ENCODE results near the gene GNA12.
"Not testable (repeated sequence)": the region's sequence is repeated elsewhere in the genome, so short reads cannot be mapped to it uniquely, and the experiment has no call there.

Gene GNA12

GRCh38 chr7:2775376-2775775, 68.7 kb downstream of the GNA12 start:
- no peak for DNase-seq

GRCh38 chr7:2774935-2775334, 69.2 kb downstream of the GNA12 start:
- DNase-seq, result no peak

- no peak for DNase-seq
Measured at GRCh38 chr7:2774280-2774679, 69.8 kb downstream of the GNA12 start.

- DNase-seq, result no peak
Measured at GRCh38 chr7:2773608-2774007, 70.5 kb downstream of the GNA12 start.

DNA sequence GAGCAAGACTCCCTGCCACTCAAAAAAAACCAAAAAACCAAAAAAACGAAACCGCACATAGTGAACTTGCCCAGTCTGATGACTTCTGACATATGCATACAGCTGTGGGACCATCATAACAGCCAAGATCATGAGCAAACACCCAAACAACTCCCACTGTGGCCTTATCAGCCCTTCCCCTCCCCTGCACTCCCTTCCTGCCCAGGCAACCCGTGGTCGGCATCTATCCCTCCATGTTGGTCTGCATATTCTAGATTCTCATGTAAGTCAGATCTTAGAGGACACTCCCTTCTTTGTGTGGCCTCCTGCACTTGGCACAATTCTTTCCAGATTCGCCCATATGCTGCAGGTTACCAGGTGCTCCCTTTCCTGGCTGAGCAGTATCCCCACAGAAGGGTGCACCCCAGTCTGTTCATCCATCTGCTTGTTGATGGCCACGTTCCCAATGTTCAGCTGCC, 72.8 kb downstream of the GNA12 start:
- no peak for DNase-seq

DNA sequence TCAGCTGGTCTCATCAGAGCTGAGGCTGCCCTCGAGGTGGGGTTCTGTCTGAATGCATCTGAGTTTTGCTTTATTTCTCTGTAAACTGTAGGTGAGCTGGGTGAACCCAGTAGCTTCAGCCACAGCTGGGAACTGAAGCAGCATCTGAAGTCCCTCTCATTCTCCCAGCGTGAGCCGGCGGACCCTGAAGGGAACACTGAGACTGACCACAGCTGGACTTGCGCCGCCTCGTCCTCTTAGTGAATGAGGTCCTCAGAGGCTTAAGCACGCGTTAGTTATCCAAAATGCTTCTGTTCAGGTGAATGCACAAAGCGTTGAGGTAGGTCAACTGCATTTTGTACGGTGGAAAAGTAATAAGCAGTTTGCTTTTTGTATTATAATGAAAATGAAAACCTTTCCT, 79.5 kb downstream of the GNA12 start:
- DNase-seq, result no peak

- DNase-seq, result no peak
Measured at GRCh38 chr7:2763597-2763996, 80.5 kb downstream of the GNA12 start.

DNA sequence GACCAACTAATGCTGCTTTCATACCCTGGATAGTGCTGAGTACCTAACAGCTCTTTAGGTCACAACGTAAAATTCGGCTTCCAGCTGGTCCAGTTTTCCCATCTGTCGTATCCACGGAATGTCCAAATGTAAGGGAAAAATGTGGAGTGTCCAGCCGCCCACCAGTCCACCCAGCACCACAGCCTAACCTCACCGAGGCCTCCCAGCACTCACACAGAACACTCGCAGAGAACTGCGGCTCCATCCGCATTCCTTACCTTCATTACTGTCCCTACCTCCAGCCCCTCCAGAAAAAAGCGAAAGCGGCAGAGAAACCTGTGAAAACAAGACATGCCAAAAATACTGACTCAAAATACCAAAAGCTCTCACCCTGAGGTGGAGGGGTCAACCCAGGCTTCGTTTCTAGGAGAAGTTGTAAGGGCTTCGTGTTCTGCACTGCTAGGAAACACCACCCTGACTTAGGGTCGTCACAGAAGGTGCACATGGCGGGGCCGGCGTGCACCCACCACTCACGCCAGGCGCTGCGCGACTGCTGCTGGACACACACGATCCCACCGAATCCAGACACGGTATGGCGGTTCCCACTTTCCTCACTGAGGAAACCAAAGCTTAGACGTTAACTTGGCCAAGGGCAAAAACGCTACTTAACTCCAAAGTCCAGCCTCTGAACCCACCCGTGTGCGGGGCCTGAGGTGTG, 82.2 kb downstream of the GNA12 start:
- no peak for DNase-seq

DNA sequence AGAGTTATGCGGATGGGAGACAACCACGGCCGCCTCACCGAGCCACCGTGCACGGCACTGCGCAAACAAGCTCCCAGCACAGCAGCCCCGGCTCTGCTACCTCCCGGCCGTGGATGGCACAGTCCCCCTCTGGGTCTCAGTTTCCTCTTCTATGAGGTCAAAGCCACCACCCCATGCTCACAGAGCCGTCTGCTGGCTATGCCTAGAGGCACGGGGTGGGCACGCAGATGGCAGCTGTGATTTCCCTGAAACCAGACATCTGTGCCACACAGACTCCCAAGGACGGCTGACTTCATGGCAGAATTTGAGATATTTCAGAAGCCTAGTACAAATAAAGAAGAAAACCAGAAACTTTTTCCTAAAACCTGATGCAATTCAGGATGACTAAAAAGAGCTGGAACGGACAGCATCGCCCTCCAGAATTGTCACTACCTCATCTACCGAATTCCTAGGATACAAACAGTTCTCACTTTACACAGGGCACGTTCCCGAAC, 82.9 kb downstream of the GNA12 start:
- no peak for DNase-seq

- no peak for DNase-seq
Measured at GRCh38 chr7:2760098-2760889, 83.8 kb downstream of the GNA12 start.

DNA sequence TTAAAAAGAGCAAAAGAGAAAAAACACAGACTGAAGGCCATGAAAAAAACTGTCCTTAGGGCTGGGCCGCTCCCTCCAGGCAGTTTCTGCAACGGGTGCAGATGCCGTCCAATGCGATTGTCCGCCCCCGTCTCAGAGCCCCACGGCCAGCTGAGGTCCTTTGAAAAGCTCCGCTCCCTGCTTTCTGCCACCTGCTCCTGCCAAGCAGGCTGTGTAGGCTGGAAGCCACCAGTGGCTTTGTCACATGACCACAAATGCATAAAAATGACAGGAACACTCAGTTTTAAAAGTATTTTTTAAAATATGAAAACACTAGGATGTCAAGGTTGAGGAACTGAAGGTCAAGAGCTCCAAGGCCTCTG, 84.4 kb downstream of the GNA12 start:
- no peak for DNase-seq

DNA sequence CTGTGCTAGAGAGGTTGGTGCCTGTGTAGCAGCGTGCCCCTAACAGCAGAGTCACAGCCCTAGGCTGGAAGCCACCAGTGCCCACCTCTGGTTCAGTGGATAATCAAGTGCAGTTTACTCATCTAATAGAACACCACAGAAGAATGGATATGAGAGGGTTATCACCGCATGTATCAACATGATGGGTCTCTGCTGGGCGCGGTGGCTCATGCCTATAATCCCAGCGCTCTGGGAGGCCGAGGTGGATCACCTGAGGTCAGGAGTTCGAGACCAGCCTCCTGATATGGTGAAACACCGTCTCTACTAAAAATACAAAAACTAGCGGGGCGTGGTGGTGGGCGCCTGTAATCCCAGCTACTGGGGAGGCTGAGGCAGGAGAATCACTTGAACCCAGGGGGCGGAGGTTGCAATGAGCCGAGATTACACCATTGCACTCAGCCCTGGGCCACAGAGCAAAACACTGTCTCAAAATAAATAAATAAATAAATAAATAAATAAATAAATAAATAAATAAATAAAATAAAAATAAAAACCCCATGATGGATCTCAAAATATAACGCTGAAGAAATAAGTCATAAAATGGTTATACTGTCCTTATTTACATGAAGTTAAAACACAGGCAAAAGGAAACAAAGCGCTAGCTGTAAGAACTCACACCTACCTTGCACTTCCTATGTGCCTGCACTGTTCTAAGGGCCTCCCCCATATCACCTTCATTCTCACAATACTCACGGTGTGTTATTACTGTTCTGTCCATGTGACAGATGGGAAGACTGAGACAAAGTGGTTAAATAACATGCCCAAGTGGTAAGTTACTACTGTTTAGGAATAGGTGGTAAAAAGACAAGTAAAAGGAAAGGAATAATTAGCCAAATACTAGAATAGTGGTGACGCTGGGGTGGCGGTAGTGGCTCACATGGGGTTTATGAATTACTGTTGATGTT, 85.2 kb downstream of the GNA12 start:
- DNase-seq, result no peak

DNA sequence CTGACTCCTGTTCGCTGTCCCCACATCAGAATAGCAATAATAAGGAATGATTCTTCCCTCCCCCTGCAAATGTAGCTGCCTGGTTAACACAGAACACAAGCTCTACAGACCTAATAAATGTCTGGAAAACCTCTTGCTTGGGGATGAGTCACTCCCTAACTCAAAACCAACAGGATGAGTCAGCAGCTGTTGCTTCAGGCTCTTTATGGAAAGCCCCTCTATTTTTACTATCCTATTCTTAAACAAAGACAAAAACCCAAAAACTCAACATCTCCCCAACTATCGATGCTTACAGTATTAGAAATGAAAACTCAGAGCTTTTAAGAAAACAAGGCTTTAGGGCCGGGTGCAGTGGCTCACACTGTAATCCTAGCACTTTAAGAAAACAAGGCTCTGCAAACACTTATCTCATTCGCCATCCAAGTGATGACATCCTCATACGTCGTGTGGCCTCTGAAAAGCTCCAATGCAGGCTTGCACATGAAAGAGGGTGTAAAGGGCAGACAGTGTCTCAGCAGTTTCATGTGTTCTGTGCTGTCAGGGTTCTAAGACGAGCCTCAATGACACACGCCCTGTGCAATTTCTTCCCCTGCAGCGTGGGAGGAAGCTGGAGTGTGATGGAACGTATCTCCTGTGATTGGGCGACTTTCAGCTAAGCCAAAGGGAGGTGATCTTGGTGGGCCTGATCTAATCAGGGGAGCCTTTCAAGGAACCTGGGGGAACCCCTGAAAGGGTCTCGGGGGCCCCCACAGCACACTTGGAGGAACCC, 86.0 kb downstream of the GNA12 start:
- peak; percentile 80 for DNase-seq

- DNase-seq, result no peak
Measured at GRCh38 chr7:2757361-2757903, 86.7 kb downstream of the GNA12 start.

DNA sequence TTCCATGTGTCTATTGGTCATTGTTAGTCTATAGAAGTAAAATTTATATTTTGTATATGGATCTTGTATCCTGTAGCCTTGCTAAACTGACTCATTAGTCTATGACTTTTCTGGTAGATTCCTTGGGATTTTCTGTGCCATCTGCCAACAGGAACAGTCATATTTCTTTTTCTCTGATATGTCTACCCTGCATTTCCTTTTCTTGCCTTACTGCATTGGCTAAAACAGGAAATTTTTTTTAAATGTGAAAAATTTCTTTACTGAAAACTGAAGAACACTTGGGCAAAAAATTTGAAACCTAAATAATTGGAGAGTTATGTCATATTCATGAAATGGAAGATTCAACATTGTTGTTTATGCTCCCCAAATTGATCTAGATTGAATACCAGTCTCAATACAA, 88.6 kb downstream of the GNA12 start:
- DNase-seq, result no peak

DNA sequence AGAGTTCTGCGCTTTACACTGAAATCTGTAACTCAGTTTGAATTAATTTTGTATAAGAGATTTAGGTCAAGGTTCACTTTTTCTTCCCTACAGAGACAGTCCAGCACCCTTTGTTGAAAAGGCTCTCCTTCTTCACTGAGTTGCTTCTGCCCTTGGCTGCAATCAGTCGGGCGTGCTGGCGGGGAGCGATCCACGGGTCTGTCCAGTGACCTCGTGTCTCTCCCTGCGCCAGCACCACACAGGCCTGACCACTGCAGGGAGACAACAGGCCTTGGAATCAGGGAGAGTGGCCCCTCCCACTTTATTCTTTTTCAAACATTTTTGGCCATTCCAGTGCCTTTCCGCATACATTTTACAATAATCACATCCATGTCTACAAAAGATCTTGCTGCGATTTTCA, 89.2 kb downstream of the GNA12 start:
- DNase-seq, result no peak

- no peak for DNase-seq
Measured at GRCh38 chr7:2754086-2754485, 90.0 kb downstream of the GNA12 start.

DNA sequence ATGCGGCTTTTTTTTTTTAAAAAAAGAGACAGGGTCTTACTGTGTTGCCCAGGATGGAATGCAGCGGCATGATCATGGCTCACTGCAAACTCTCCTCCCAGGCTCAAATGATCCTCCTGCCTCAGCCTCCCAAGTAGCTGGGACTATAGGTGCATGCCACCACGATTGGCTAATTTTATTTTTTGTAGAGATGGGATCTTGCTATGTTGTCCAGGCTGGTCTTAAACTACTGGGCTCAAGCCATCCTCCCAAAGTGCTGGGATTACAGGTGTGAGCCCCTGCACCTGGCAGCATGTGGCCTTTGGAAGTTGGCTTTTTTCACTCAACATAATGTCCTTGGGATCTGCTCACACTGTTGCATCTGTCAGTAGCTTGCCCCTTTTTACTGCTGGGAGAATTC, 91.0 kb downstream of the GNA12 start:
- DNase-seq, result no peak

DNA sequence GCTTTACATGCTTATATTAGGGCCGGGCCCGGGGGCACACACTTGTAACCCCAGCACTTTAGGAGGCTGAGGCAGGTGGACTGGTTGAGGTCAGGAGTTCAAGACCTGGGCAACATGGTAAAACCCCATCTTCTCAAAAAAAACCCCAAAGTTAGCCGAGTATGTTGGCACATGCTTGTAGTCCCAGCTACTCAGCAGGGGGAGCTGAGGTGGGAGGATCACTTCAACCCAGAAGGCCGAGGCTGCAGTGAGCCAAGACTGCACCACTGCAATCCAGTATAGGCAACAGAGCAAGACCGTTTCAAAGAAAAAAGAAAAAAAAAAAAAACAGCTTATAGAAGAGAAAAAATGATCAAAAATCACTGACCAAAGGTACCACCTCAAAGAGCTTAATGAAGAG, 93.0 kb downstream of the GNA12 start:
- no peak for DNase-seq

DNA sequence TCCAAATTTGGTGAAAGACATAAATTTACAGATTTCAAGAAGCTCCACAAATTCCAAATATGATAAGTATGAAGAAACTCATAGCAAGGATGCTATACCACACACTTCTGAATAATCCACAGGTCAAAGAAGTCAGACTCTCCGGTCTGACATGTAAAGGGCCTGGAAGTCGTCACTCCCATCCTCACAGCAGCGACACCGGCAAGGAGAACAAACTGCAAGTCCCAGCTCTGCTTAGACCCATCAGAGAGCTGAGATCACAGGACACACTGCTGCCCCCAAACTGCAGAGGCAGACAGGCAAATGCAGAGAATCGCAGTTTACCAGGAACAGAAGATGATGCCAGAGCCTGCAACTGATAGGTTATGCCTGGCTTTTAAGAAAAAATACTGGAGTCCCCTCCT, 94.1 kb downstream of the GNA12 start:
- no peak for DNase-seq

DNA sequence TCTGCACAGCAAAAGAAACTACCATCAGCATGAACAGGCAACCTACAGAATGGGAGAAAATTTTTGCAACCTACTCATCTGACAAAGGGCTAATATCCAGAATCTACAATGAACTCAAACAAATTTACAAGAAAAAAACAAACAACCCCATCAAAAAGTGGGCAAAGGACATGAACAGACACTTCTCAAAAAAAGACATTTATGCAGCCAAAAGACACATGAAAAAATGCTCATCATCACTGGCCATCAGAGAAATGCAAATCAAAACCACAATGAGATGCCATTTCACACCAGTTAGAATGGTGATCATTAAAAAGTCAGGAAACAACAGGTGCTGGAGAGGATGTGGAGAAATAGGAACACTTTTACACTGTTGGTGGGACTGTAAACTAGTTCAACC, 95.4 kb downstream of the GNA12 start:
- DNase-seq, result not testable (repeated sequence)

GRCh38 chr7:2743523-2744185, 100.5 kb downstream of the GNA12 start:
- DNase-seq, result not testable (repeated sequence)
